Measurements from ENCODE around the gene AAR2.

The AAR2 gene

GRCh38 chr20:36261389-36262105 lies 25.3 kb downstream of the AAR2 start:
- DNase-seq, result no peak

- DNase-seq, result no peak
Measured at GRCh38 chr20:36262440-36262839, 26.2 kb downstream of the AAR2 start.

- no peak for DNase-seq
Measured at GRCh38 chr20:36264426-36265246, 28.4 kb downstream of the AAR2 start.

GRCh38 chr20:36266189-36266588 lies 29.9 kb downstream of the AAR2 start:
- DNase-seq, result no peak

- DNase-seq, result no peak
Measured at GRCh38 chr20:36267605-36268381, 31.5 kb downstream of the AAR2 start.

- DNase-seq, result no peak
Measured at GRCh38 chr20:36268440-36269342, 32.4 kb downstream of the AAR2 start.

GRCh38 chr20:36269507-36269906 lies 33.2 kb downstream of the AAR2 start:
- no peak for DNase-seq

- no peak for DNase-seq
Measured at GRCh38 chr20:36270744-36271638, 34.7 kb downstream of the AAR2 start.

GRCh38 chr20:36271639-36272546 lies 35.6 kb downstream of the AAR2 start:
- DNase-seq, result no peak

- no peak for DNase-seq
Measured at GRCh38 chr20:36272547-36273220, 36.4 kb downstream of the AAR2 start.

GRCh38 chr20:36273414-36274180 lies 37.3 kb downstream of the AAR2 start:
- DNase-seq, result peak; percentile 13

- DNase-seq, result no peak
Measured at GRCh38 chr20:36274181-36274841, 38.0 kb downstream of the AAR2 start.

- no peak for DNase-seq
Measured at GRCh38 chr20:36275011-36275410, 38.7 kb downstream of the AAR2 start.

- no peak for DNase-seq
Measured at GRCh38 chr20:36275441-36276189, 39.3 kb downstream of the AAR2 start.

GRCh38 chr20:36277546-36277945 lies 41.3 kb downstream of the AAR2 start:
- DNase-seq, result no peak

- DNase-seq, result no peak
Measured at GRCh38 chr20:36279362-36279761, 43.1 kb downstream of the AAR2 start.

GRCh38 chr20:36279776-36280175 lies 43.5 kb downstream of the AAR2 start:
- no peak for DNase-seq
